HG03095 (cell line): Measurements from ENCODE around the gene PCDHB6.
"Not testable (repeated sequence)": the region's sequence is repeated elsewhere in the genome, so short reads cannot be mapped to it uniquely, and the experiment has no call there.

Experiments
- ATAC-seq: cut with Tn5 transposase; IDR thresholded peaks from one replicate; pipeline ENCODE4 v1.9.1; 2021; ENCODE audit warnings: moderate library complexity; ENCODE audit not compliant: unreplicated experiment

PCDHB6 gene

GRCh38 chr5:141149812-141150211 is at the start of gene PCDHB6:
Gene PCDHB6, plus strand, starts transcription at chr5:141150057. Its CDS starts 201 bp downstream, at chr5:141150258.
- no peak for ATAC-seq

- no peak for ATAC-seq
Observed at GRCh38 chr5:141100243-141100805, 49.5 kb upstream of the PCDHB6 start, which contains the start of gene PCDHB3. Gene PCDHB3, plus strand, starts transcription at chr5:141100473. Its CDS starts 177 bp downstream, at chr5:141100650.

GRCh38 chr5:141101059-141101458 is 48.8 kb upstream of the PCDHB6 start:
- no peak for ATAC-seq

- ATAC-seq = not testable (repeated sequence)
Observed at GRCh38 chr5:141102070-141102469, 47.8 kb upstream of the PCDHB6 start.

DNA sequence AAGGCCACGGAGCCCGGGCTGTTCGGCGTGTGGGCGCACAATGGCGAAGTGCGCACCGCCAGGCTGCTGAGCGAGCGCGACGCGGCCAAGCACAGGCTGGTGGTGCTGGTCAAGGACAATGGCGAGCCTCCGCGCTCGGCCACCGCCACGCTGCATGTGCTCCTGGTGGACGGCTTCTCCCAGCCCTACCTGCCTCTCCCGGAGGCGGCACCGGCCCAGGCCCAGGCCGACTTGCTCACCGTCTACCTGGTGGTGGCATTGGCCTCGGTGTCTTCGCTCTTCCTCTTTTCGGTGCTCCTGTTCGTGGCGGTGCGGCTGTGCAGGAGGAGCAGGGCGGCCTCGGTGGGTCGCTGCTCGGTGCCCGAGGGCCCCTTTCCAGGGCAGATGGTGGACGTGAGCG is 47.4 kb upstream of the PCDHB6 start:
- not testable (repeated sequence) for ATAC-seq

GRCh38 chr5:141105350-141105749 is 44.5 kb upstream of the PCDHB6 start:
- ATAC-seq = no peak

GRCh38 chr5:141119250-141119649 is 30.6 kb upstream of the PCDHB6 start:
- no peak for ATAC-seq

- ATAC-seq = no peak
Observed at GRCh38 chr5:141121563-141121962, 28.3 kb upstream of the PCDHB6 start, which contains the start of gene PCDHB4. Gene PCDHB4, plus strand, starts transcription at chr5:141121818. Its CDS starts 181 bp downstream, at chr5:141121999.

- no peak for ATAC-seq
Observed at GRCh38 chr5:141121985-141122384, 27.9 kb upstream of the PCDHB6 start.

- ATAC-seq = not testable (repeated sequence)
Observed at GRCh38 chr5:141123396-141124135, 26.3 kb upstream of the PCDHB6 start.

DNA sequence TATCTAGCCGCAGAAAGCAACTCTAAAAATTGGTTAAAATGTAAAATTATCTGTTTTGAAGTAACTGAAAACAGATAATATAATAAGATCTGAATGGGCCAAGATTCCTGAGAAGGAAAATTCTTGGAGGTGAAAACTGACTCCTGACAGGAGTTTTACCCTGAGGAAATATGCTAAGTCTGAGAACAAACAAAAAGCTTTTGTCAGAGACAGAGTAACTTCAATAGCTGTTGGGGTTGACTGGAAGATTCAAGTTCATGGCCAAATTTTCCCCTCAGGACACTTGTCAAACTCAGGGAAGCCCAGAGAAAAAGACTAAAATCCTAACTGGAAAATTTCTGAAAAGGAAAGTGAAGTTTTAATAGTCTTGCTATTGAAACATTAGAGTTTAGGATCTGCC is 22.6 kb upstream of the PCDHB6 start:
- no peak for ATAC-seq

GRCh38 chr5:141135030-141135717 is 14.7 kb upstream of the PCDHB6 start, which contains the start of gene PCDHB5:
Gene PCDHB5, plus strand, starts transcription at chr5:141135206. Its CDS starts 229 bp downstream, at chr5:141135435.
- no peak for ATAC-seq

DNA sequence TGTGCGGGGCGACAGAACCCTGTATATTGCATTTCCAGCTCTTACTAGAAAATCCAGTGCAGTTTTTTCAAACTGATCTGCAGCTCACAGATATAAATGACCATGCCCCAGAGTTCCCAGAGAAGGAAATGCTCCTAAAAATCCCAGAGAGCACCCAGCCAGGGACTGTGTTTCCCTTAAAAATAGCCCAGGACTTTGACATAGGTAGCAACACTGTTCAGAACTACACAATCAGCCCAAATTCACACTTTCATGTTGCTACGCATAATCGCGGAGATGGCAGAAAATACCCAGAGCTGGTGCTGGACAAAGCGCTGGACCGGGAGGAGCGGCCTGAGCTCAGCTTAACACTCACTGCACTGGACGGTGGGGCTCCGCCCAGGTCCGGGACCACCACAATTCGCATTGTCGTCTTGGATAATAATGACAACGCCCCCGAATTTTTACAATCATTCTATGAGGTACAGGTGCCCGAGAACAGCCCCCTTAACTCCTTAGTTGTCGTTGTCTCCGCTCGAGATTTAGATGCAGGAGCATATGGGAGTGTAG is 14.1 kb upstream of the PCDHB6 start:
- ATAC-seq = no peak

GRCh38 chr5:141137346-141137745 is 12.5 kb upstream of the PCDHB6 start:
- ATAC-seq = not testable (repeated sequence)

DNA sequence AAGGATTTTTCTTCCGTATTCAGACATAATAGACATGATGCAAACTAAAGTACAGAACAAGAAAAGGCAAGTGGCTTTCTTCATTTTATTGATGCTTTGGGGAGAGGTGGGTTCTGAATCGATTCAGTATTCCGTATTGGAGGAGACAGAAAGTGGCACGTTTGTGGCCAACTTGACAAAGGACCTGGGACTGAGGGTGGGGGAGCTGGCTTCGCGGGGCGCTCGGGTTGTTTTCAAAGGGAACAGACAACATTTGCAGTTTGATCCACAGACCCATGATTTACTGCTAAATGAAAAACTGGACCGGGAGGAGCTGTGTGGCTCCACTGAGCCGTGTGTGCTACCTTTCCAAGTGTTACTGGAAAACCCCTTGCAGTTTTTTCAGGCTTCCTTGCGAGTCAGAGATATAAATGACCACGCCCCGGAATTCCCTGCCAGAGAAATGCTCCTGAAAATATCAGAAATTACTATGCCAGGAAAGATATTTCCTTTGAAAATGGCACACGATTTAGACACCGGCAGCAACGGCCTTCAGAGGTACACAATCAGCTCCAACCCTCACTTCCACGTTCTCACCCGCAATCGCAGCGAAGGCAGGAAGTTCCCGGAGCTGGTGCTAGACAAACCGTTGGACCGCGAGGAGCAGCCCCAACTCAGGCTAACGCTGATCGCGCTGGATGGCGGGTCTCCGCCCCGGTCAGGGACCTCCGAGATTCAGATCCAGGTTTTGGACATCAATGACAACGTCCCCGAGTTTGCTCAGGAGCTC is 551 bp downstream of the PCDHB6 start:
- ATAC-seq = no peak

DNA sequence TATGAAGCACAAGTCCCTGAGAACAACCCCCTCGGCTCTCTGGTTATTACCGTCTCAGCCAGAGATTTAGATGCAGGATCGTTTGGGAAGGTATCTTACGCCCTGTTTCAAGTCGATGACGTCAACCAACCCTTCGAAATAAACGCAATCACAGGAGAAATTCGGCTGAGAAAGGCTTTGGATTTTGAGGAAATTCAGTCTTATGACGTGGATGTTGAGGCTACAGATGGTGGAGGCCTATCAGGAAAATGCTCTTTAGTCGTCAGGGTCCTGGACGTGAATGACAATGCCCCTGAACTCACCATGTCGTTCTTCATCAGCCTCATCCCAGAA is 1.1 kb downstream of the PCDHB6 start:
- no peak for ATAC-seq

DNA sequence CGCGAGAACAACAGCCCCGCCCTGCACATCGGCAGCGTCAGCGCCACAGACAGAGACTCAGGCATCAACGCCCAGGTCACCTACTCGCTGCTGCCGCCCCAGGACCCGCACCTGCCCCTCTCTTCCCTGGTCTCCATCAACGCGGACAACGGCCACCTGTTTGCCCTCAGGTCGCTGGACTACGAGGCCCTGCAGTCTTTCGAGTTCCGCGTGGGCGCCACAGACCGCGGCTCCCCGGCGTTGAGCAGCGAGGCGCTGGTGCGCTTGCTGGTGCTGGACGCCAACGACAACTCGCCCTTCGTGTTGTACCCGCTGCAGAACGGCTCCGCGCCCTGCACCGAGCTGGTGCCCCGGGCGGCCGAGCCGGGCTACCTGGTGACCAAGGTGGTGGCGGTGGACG is 1.8 kb downstream of the PCDHB6 start:
- ATAC-seq = not testable (repeated sequence)

- ATAC-seq = not testable (repeated sequence)
Observed at GRCh38 chr5:141152096-141152495, 2.2 kb downstream of the PCDHB6 start.

DNA sequence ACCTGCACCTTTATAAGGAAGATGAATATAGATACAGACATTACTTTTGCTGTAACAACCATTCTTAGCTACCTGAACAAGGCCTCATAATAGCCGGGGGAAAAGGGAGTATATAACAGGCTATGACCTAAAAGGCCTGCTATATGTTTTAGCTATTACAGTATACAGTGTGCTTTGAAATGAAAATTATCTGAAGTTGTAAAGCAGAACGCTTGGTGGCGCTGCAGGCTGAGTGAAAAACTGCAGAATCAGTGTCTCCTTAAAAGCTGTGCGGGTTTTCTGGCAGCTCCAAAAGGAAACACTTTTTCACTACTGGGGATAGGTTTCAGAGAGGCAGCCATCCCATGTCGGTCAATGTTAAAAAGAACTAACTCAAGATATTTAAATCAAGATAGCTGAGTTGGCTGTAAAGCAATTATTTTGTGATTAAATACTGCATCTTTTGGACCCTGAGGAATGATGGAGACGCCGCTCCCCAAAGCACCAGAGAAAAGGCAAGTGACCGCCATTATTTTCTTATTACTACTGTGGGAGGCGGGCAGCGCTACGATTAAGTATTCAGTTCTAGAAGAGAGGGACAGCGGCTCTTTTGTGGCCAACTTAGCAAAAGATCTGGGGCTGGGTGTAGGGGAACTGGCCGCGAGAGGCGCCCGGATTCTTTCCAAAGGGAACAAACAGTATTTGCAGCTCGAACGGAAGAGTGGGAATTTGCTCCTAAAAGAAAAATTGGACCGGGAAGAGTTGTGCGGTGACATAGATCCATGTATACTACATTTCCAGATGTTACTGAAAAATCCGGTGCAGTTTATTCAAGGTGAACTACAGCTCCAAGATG is 5.9 kb downstream of the PCDHB6 start:
- no peak for ATAC-seq

- ATAC-seq = not testable (repeated sequence)
Observed at GRCh38 chr5:141157356-141157755, 7.5 kb downstream of the PCDHB6 start.
